Sigmoid colon (tissue), 4 donors: ENCODE results near the gene DGKE.

Source experiments
- CTCF ChIP-seq, 4 experiments: fragments of 450-650 bp in 3 of 4; fragments of 200-600 bp in 1 of 4; IDR thresholded peaks; one replicate each; pipeline ENCODE4 v1.5.1; 2016 to 2019; ENCODE audit warnings: antibody characterized with exemption in 4 of 4, mild to moderate bottlenecking in 3 of 4, moderate library complexity in 2 of 4
- POLR2A ChIP-seq, 2 donors: fragments of 450-650 bp; IDR thresholded peaks; one replicate each; pipeline ENCODE4 v1.6.1; 2016; ENCODE audit warnings: antibody characterized with exemption in 2 of 2, mild to moderate bottlenecking in 2 of 2, moderate library complexity in 2 of 2
- POLR2AphosphoS5 ChIP-seq, 4 donors: sonication (generic); formaldehyde crosslinking; IDR thresholded peaks; one replicate each; pipeline ENCODE4 v1.6.1; 2017; ENCODE audit warnings: antibody characterized with exemption in 4 of 4

GRCh38 chr17:56866076-56866475 is 32.1 kb downstream of the DGKE start:
- TF ChIP-seq POLR2A (IDR thresholded peaks at IDR 0.05) (no peak), CTCF (IDR thresholded peaks at IDR 0.05) (no peak), POLR2AphosphoS5 (IDR thresholded peaks at IDR 0.05) (no peak)
